ENCODE results near the gene WFDC5.
"Not testable (repeated sequence)": the region's sequence is repeated elsewhere in the genome, so short reads cannot be mapped to it uniquely, and the experiment has no call there.

WFDC5 gene

GRCh38 chr20:45087097-45087790 is 27.7 kb downstream of the WFDC5 start:
- DNase-seq = no peak

- no peak for DNase-seq
Observed at GRCh38 chr20:45085867-45086266, 29.1 kb downstream of the WFDC5 start.

- DNase-seq = no peak
Observed at GRCh38 chr20:45085289-45085688, 29.7 kb downstream of the WFDC5 start.

GRCh38 chr20:45083127-45083526 is 31.8 kb downstream of the WFDC5 start:
- DNase-seq = no peak

GRCh38 chr20:45082468-45082867 is 32.5 kb downstream of the WFDC5 start:
- no peak for DNase-seq

GRCh38 chr20:45080867-45081624 is 33.9 kb downstream of the WFDC5 start:
- DNase-seq = no peak

GRCh38 chr20:45077559-45077958 is 37.4 kb downstream of the WFDC5 start:
- no peak for DNase-seq

- DNase-seq = no peak
Observed at GRCh38 chr20:45073221-45073620, 41.8 kb downstream of the WFDC5 start.

- DNase-seq = no peak
Observed at GRCh38 chr20:45072066-45072465, 42.9 kb downstream of the WFDC5 start.

- no peak for DNase-seq
Observed at GRCh38 chr20:45070932-45071632, 43.9 kb downstream of the WFDC5 start.

- no peak for DNase-seq
Observed at GRCh38 chr20:45069261-45069660, 45.7 kb downstream of the WFDC5 start.

- DNase-seq = no peak
Observed at GRCh38 chr20:45067558-45067957, 47.4 kb downstream of the WFDC5 start.

GRCh38 chr20:45067087-45067486 is 47.9 kb downstream of the WFDC5 start:
- no peak for DNase-seq

GRCh38 chr20:45066372-45066771 is 48.6 kb downstream of the WFDC5 start:
- no peak for DNase-seq

GRCh38 chr20:45064812-45065211 is 50.2 kb downstream of the WFDC5 start:
- DNase-seq = no peak

GRCh38 chr20:45063107-45063506 is 51.9 kb downstream of the WFDC5 start:
- DNase-seq = not testable (repeated sequence)

GRCh38 chr20:45061244-45061643 is 53.7 kb downstream of the WFDC5 start:
- no peak for DNase-seq

- DNase-seq = no peak
Observed at GRCh38 chr20:45060294-45060693, 54.7 kb downstream of the WFDC5 start.

Data from activated CD4-positive, CD25-positive, alpha-beta regulatory T cell (primary cell).